Inferior parietal cortex (tissue), 1 donor: ENCODE data around the gene MICOS13.

Experiments used
- DNase-seq: peaks from one replicate; pipeline ENCODE4 v3.0.0-alpha.2; 2016; ENCODE audit errors: extremely low spot score

Gene MICOS13

DNA sequence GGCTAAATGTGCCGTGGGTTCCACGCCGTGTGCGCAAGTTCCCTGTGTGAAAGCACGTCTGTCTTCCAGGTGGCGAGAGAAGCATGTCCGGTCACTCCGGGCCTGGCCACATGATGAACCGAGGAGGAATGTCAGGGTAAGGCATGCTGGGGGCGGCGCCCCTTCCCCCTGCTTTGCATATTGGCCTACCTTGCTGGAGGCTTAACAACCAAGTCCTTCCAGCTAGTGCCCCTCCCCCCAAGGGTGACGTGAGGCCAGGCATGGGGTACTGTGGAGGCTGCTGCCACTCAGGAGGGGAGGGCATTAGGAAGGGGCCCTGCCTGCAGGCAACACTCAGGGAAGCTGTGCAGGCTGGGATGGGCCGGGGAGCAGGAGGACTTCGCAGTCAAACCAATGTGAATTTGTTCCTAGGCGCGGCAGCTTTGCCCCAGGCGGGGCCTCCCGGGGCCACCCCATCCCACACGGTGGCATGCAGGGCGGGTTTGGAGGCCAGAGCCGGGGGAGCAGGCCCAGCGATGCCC lies 12.5 kb downstream of the MICOS13 start:
- DNase-seq: no peak

DNA sequence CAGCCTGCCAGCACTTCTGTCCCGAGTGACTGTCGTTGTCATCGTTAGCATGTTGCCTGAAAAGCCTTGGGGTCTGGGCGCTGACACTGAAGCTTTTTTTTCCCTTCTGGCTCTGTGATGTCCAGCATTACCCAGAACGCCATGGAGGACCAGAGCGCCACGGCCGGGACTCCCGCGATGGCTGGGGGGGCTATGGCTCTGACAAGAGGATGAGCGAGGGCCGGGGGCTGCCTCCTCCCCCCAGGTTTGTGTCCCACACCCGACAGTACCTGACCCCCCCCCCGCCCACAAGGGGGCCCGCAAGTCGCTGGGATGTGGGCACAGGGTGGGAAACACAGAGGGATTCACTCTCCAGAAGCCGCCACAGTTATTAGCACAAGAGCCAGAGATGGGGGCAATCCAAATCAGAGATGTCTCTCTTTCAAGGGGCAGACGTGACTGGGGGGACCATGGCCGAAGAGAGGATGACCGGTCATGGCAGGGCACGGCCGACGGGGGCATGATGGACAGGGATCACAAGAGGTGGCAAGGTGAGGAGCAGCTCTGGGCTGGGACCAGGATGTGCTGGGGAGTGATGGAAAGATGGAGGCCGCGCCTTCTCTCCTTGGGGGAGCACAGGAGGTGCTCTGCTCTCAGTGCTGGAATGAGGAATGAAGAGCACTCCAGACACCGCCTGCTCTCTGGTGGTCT lies 13.2 kb downstream of the MICOS13 start:
- no peak for DNase-seq

DNA sequence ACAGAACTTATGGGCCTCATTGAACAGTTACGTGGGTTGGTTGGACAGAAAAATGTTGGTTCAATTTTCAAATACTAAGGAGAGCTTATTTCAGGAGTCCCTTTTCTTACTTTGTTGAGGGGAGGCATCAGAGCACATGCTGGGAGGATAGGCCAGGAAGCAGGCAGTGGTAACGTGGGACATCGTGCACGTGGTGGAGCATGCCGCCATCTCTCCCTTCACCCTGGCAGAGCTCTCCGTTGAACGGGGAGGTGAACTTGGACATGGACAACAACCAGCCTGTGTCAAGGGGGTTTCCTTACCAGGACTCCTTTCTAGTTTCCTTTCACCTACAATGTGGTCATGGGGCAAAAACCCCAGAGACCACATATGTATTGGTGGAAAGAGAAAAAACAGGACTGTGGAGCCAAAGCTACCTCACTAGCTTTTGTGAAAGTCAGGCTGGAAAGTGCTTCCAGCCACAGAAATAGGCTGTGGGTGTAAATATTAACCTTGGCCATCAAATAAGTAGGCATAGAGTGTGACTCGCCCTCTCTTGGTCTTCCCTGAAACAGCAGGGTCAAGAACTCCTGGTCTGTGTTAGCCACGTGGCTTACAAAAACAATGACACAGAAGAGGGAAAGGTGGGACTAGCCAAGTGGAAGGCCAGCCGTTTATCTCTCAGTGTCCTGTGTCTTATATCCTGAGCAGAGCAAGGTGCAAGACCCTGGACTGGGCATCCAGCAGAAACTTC lies 14.4 kb downstream of the MICOS13 start:
- no peak for DNase-seq

DNA sequence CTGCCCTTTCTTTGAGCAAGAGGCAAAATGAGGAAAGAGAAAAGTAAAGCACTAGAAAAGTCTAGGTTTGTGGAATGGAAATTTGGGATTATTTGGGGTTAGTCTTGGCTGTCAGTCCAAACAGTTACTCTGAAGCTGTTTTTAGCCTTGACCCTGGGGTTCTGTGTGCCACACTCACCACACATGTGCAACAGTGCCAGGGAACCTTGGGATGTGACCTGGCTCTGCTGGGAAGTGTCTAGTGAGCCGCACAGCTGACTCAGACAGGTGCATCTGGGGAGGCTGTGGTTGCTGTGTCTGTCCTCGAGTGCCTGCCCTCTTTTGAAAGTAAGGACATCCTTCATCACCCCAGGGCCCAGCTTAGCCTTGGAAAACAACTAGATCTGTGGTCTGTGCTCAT lies 15.8 kb downstream of the MICOS13 start:
- DNase-seq: no peak

DNA sequence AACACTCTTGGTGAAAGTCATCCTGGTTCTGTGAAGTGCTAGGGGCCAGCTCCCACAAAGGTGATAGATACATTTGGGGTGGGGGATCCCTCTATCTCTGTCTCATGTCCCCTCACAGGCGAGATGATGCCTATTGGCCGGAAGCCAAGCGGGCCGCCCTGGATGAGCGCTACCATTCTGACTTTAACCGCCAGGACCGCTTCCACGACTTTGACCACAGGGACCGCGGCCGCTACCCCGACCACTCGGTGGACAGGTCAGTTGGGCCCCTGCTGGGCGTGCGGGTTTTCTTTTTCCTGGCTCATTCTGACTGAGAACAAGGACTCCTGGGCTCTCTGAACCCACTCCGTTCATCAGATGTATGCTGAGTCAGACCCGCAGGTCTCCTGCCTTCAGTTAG lies 16.4 kb downstream of the MICOS13 start:
- no peak for DNase-seq

DNA sequence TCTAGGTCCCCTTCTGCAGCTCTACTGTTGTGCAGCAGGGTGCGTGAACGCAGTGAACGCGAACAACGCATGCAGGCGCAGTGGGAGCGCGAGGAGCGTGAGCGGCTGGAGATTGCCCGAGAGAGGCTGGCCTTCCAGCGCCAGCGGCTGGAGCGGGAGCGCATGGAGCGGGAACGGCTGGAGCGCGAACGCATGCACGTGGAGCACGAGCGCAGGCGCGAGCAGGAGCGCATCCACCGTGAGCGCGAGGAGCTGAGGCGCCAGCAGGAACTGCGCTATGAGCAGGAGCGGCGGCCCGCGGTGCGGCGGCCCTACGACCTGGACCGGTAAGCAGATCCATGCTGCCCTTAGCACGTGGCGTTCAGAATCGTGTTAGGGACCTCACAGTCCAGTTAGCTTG lies 18.8 kb downstream of the MICOS13 start:
- no peak for DNase-seq

DNA sequence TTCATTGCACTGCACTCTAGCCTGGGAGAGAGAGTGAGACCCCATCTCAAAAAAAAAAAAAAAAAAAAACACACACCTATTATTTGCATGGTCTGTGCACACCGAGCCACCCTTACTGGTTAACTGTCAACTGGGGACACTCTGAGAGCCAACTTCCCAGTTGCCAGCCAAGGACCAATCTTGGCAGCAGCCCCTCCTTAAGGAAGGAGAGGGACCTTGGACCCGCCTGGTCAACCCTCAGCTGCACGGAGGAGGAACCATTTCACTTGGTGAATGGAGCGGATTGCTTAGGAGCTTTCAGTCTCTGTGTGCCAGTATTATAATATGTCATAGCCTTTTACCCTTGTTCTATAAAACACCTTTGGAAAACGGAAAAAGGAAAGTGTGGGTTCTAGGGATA lies 24.9 kb downstream of the MICOS13 start:
- DNase-seq: no peak

DNA sequence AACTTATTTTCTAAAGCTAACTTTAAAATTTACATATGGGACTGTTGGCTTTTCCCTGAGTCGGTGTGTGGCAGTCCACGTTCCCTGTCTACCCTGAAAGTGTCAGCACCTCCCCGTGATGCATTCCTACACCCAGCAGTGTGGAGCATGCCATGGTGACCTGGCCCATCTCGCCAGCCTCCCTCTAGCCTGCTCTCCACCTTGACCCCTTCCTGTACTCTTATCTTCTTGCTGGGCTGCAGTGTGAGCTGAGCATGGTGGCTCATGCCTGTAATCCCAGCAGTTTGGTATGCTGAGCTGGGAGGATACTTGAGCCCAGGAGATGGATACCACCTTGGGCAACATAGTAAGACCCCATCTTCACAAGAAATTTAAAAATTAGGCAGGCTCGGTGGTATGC lies 25.4 kb downstream of the MICOS13 start:
- DNase-seq: no peak

DNA sequence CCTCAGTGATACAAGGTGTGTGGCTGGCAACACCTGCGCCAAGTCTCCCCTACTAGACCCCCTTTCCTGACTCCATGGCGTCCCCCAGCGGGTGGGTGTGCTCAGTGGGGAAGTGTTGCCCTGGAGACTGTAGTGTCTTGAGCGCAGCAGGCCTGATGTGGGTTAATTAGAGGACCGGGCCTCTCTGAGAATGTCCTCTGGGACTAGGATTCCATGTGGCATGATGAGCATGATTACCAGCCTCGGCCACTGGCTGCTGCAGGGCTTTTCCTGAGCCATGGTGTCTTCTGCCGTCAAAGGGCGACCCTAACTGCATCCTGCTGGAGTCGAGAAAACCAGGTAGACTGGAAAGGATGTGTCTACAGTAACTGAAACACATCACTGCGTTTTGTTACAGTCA lies 28.1 kb downstream of the MICOS13 start:
- DNase-seq: no peak

DNA sequence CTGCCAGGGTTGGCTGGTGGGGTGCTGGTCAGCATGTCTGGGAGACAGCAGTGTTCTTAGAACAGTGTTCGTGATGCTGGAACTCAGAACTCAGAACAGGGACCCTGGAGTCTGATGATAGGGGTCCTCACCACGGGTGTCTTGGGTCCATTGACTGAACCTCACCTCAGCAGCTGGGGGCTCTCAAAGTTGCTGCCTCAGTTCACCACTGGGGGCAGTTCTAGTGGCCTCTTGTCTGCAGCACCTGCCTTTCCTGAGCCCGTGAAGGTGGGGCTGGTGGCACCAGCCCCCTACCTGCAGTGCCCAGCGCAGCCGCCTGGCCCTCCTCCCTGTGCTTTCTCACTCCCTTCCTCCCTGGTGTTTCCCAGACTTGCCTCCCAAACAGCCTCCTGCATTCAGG lies 29.0 kb downstream of the MICOS13 start:
- no peak for DNase-seq

DNA sequence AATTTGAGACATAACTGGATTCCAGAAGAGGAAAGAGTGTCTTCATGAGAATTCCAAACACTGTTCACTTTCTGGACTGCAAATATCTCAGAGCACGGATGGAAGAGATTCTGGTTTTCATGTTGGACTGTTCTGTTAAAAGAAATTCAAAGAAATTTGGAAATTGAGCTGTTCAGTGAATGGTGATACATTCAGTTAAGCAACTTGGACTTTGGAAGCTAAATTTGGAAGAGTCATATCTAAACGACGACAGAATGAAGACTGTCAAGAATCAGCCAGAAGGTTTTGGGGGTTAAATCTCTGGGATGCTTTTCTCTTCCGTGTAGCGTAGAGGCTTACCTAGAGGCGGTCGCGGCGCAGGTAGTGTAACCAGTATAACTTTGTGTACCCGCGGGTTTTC lies 31.9 kb downstream of the MICOS13 start:
- DNase-seq: no peak

DNA sequence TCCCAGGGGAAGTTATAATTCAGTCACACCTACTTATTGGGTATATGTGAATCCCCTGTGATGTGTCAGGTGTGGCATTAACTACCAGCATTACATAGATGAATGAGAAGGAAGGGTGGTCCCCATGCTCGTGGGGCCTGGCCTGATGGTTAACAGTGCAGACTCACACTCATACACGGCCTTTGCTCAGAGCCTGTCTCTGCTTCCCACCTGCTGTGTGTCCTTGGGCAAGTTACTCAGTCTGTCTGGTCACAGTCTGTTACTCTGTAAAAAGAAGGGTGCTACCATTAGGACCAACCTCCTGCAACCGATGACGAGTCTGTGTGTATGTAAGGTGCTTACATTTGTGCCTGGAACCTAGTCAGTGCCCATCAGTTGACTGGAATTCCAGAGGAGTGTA lies 33.6 kb downstream of the MICOS13 start:
- no peak for DNase-seq

DNA sequence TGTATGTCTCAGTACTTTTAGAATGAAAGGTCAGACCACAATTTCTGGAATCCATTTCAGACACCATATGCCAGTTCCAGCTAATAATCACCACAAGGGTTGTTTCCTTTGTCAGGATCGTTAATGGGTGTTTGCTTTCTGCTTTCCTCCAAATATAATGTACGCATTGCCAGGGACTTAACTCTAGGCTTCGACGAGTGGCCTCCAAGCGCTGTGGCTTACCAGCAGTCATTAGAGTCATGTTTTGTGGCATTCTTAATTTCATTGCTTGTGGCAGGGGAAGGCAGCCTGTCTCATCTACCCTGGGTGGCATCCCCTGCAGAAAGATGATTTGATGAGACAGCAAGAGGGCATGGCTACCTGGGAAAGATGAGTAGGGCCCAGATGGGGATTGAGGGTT lies 34.9 kb downstream of the MICOS13 start:
- DNase-seq: no peak

DNA sequence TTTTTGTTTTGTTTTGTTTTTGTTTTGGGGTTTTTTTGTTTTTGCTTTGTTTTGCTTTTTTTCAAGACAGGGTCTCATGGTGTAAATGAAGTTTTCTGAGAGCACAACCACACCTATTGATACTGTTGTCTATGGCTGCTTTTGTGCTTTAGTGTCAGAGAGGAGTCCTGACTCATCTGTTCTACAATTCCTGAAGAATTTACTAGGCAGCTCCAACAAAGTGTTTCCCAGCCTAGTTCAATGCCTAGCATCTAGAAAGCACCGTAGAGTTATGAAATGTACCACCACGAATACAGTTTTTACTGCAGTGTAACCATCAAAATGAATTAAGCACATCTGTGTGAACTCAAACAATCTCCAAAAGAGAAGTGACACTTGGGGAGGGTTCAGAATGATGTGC lies 36.3 kb downstream of the MICOS13 start:
- no peak for DNase-seq

DNA sequence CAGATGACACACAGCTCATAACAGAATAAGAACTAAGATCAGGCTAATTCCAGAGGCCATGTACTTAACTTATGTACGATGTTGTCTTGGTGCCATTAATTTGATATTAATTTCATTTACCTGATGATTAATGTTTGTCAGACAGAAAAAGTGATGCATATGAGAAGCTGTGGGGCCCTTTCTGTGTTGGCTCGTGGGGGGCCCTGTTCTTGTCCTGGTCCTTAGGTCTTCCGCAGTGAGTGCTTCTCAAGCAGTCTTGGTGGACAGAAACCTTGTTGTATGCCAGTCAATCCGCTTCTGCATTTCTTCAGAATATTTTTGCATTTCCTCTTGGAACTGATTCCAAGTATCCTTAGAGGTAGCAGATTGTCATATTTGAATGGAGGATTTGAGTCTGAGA lies 37.3 kb downstream of the MICOS13 start:
- DNase-seq: no peak

DNA sequence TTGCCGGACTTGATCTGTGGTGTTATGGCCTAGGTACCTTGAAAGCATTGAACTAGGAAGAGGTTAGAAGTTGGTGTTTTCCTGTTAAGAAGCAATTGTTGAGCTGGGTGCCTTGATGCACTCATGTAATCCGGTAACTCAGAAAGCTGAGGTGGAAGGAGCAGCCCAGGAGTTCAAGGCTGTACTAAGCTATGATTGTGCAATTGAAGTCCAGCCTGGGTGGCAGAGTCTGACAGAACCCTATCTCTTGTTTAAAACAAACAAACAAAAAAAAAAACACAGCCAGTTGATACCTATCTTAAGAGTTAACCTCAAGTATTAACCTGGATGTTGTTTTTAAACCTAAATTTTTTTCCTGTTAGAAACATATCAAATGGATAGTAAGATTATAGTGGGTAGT lies 38.1 kb downstream of the MICOS13 start:
- DNase-seq: no peak

DNA sequence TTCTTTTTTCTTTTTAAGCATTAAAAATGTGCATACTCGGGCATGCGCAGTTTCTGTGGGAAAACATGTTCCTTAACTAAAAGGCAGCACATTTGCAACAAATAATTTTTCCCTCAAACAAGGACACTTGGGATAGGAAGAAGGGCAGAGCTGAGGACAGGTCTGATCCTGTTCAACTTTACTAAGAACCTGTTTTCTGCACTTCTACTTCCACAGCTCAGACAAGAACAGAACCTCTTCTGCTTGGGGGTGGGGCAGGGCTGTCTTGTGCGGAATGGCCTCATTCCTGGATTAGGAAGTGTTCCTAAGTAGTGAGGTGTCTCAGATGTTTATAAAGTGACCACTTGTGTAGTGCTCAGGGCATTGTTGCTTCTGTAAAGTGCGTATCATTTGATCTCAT lies 39.1 kb downstream of the MICOS13 start:
- no peak for DNase-seq

DNA sequence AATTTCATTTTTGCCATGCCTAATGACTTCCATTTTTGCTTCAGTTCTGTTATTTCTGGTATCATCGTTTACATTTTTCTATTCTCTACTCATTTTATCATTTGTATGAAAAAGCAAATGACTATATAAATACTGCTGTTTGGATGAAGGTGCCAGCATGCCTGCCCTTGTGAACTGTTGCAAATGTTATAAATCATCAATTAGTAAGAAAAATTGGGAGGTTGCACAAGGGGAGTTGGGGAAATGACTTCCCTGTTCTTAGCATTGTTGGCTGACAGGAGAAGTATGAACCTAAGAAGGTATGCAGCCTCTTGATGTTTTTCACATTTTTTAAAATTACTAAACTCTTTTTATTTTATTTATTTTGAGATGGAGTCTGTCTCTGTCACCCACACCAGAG lies 42.3 kb downstream of the MICOS13 start:
- no peak for DNase-seq

DNA sequence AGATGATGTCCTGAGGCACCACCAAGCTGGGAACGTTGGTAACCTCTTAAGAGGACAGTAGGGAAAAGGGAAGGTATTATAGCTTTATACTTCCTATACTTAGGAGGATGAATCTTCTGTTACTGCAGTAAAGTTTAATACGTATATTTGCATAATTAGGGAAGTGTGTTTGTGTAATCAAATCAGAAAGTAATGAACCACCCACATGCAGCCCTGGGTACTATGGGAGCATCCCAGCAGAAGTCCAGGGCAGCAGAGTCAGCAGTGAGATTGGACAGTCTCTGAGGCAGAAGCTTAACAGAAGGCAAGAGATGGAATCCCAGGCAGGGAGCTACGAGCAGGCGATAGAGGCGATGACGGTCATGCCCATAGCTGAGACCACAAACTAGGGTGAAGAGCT lies 44.9 kb downstream of the MICOS13 start:
- DNase-seq: no peak

DNA sequence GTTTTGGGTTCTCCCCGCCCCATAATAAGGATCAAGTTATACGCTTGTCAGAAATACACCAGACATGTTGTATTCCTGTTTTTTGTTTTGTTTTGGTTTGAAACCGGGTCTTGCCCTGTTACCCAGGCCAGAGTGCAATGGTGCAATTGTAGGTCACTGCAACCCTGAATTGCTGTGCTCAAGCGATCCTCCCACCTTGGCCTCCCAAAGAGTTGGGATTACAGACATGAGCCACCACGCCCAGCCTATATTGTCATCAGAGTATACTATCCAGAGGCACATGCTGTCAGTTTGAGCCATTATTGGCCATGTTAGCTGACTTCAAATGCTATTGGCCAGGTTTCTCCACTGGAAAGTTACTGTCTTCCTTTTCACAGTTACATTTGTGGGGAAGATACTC lies 47.7 kb downstream of the MICOS13 start:
- DNase-seq: no peak

DNA sequence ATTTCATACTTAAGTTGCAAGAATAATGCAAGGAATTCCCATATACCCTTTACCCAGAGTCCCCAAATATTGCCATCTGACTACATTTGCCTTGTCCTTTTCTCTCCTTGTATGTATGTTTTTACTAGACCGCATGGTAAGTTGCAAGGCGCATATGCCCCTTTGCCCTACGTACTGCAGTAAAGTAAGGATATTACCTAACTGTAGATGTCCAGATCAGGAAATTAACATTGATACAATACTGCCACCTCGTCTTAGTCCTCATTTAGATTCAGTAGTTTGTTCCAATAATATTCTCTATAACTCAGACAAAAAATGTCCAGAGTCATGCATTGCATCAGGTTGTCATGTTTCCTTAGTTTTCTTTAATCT lies 48.1 kb downstream of the MICOS13 start:
- DNase-seq: no peak

DNA sequence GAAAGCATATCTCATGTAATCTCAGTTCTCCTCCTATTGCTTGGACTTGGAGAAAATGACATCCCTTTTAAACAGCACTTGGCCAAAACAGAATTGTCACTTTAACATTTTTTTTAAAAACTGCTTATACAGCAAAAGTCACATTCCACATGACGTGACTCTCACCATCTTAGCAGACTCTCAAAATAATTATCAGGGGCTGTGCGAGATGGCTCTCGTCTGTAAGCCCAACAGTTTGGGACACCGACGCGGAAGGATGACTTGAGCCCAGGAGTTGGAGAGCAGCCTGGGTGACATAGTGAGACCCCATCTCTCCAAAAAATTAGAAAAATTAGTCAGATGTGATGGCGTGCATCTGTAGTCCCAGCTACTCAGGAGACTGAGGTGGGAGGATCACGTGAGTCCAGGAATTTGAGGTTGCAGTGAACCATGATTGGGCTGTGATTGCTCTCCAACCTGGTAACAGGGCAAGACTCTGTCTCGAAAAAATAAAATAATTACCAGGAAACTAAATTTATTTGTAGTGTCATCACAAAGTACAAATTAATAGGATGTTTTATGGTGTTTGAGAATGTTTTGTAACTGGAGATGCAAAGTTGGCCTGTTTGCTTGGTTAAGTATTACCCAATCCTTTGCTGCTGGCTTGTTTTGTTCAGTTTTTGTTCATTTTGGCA lies 48.6 kb downstream of the MICOS13 start:
- DNase-seq: no peak

DNA sequence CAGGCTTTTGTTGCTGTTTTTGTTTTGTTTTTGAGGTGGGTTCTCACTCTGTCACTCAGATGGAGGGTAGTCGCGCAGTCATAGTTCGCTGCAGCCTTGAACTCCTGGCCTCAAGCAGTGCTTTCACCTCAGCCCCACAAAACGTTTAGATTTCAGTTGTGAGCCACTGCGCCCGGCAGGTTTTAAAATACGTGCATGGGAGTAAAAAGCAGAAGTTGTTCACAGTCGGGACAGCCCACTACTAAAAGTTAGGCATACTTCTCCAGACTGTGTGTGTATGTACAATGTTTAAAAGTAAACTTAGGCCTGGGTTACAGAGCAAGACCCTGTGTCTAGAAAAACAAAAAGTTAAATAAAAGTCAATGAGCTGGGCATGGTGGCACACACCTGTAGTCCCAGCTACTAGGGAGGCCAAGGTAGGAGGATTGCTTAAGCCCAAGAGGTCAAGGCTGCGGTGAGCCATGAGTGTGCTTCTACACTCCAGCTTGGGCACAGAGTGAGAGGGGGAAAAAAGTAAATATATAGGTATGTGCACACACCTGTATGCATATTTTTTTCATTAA lies 51.3 kb downstream of the MICOS13 start:
- DNase-seq: no peak
